H9 (cell line): ENCODE measurements around the gene MX1. TPM values are rescaled to one million over a fixed set of nuclear protein-coding genes. Genes with fewer than 3 reads are reported as not detected.

ENCODE experiments used
- DNase-seq: peaks from one replicate; pipeline ENCODE4 v3.0.0-alpha.2; 2017
- H2AFZ ChIP-seq: one replicate; pipeline ENCODE4 v1.6.1; 2013; ENCODE audit warnings: mild to moderate bottlenecking, low read length, control low read depth, moderate library complexity
- H2AK5ac ChIP-seq: 2 replicates; pipeline ENCODE4 v1.6.1; 2013; ENCODE audit warnings: low read length, control low read depth, mixed read lengths; ENCODE audit not compliant: insufficient read length
- H2BK120ac ChIP-seq: one replicate; pipeline ENCODE4 v1.6.1; 2013; ENCODE audit warnings: low read depth, mild to moderate bottlenecking, low read length, control low read depth, inconsistent platforms; ENCODE audit not compliant: poor library complexity, severe bottlenecking
- H2BK12ac ChIP-seq: 2 replicates; pipeline ENCODE4 v1.6.1; 2013; ENCODE audit warnings: low read length, control low read depth, mixed read lengths, low read depth; ENCODE audit not compliant: insufficient read length
- H2BK15ac ChIP-seq: 2 replicates; pipeline ENCODE4 v1.6.1; 2013; ENCODE audit warnings: low read depth, low read length, control low read depth
- H2BK20ac ChIP-seq: one replicate; pipeline ENCODE4 v1.6.1; 2013; ENCODE audit warnings: low read depth, mild to moderate bottlenecking, low read length, control low read depth, inconsistent platforms; ENCODE audit not compliant: poor library complexity, severe bottlenecking
- H2BK5ac ChIP-seq: 2 replicates; pipeline ENCODE4 v1.6.1; 2013; ENCODE audit warnings: low read length, control low read depth, mixed read lengths; ENCODE audit not compliant: insufficient read length
- H3K14ac ChIP-seq: 2 replicates; pipeline ENCODE4 v1.6.1; 2013; ENCODE audit warnings: low read length, control low read depth; ENCODE audit not compliant: insufficient read depth
- H3K18ac ChIP-seq: 2 replicates; pipeline ENCODE4 v1.6.1; 2013; ENCODE audit warnings: low read depth, mild to moderate bottlenecking, mixed read lengths, low read length, control low read depth; ENCODE audit not compliant: insufficient read length
- H3K23ac ChIP-seq: 2 replicates; pipeline ENCODE4 v1.6.1; 2013; ENCODE audit warnings: low read length, control low read depth, mixed read lengths, low read depth; ENCODE audit not compliant: insufficient read length
- H3K23me2 ChIP-seq: 2 replicates; pipeline ENCODE4 v1.6.1; 2013; ENCODE audit warnings: low read depth, mild to moderate bottlenecking, mixed read lengths, low read length, control low read depth; ENCODE audit not compliant: insufficient read length, poor library complexity, severe bottlenecking
- H3K27ac ChIP-seq: 2 replicates; pipeline ENCODE4 v1.5.1; 2013; ENCODE audit warnings: low read length, control low read depth, mixed read lengths, low read depth; ENCODE audit not compliant: insufficient read length
- H3K27me3 ChIP-seq: 2 replicates; pipeline ENCODE4 v1.6.1; 2013; ENCODE audit warnings: low read length, control low read depth, inconsistent platforms; ENCODE audit not compliant: insufficient read depth
- H3K4ac ChIP-seq: 2 replicates; pipeline ENCODE4 v1.6.1; 2013; ENCODE audit warnings: low read depth, mild to moderate bottlenecking, control low read depth, inconsistent platforms, low read length, moderate library complexity
- H3K4me1 ChIP-seq: 2 replicates; pipeline ENCODE4 v1.6.1; 2013; ENCODE audit warnings: low read length, control low read depth, inconsistent platforms; ENCODE audit not compliant: insufficient read depth
- H3K4me2 ChIP-seq: 2 replicates; pipeline ENCODE4 v1.6.1; 2013; ENCODE audit warnings: low read length, control low read depth, mixed read lengths; ENCODE audit not compliant: insufficient read length, insufficient read depth
- H3K56ac ChIP-seq: 2 replicates; pipeline ENCODE4 v1.6.1; 2013; ENCODE audit warnings: low read depth, mild to moderate bottlenecking, mixed read lengths, low read length, control low read depth; ENCODE audit not compliant: insufficient read length
- H3K79me1 ChIP-seq: 2 replicates; pipeline ENCODE4 v1.6.1; 2013; ENCODE audit warnings: low read depth, mild to moderate bottlenecking, moderate library complexity, low read length, control low read depth, inconsistent platforms; ENCODE audit not compliant: insufficient read depth, poor library complexity, severe bottlenecking
- H3K79me2 ChIP-seq: 2 replicates; pipeline ENCODE4 v1.6.1; 2013; ENCODE audit warnings: low read length, control low read depth, inconsistent platforms; ENCODE audit not compliant: insufficient read depth
- H3K9ac ChIP-seq: 2 replicates; pipeline ENCODE4 v1.6.1; 2013; ENCODE audit warnings: low read length, control low read depth, mixed read lengths; ENCODE audit not compliant: insufficient read length; ENCODE audit errors: extremely low read depth
- H3K9me3 ChIP-seq: one replicate; pipeline ENCODE4 v1.6.1; 2013; ENCODE audit warnings: low read depth, low read length, inconsistent platforms; ENCODE audit not compliant: control insufficient read depth
- H3T11ph ChIP-seq: one replicate; pipeline ENCODE4 v1.6.1; 2013; ENCODE audit warnings: mild to moderate bottlenecking, low read length, control low read depth, inconsistent platforms
- H4K20me1 ChIP-seq: one replicate; pipeline ENCODE4 v1.6.1; 2013; ENCODE audit not compliant: control insufficient read depth, insufficient read length, insufficient read depth
- H4K5ac ChIP-seq: 2 replicates; pipeline ENCODE4 v1.6.1; 2013; ENCODE audit warnings: low read depth, mild to moderate bottlenecking, mixed read lengths, low read length, control low read depth; ENCODE audit not compliant: insufficient read length
- H4K8ac ChIP-seq: replicated peaks from 2 replicates; pipeline ENCODE4 v1.6.1; 2013; ENCODE audit warnings: low read length, control low read depth, mixed read lengths, low read depth; ENCODE audit not compliant: insufficient read length
- H4K91ac ChIP-seq: 2 replicates; pipeline ENCODE4 v1.6.1; 2013; ENCODE audit warnings: low read depth, mild to moderate bottlenecking, moderate library complexity, mixed read lengths, low read length, control low read depth; ENCODE audit not compliant: insufficient read length
- H3K27ac Mint-ChIP-seq, 3 experiments: 2 replicates in 2 of 3; 3 replicates in 1 of 3; pipeline ENCODE4 v1.8.0; 2020 to 2021; ENCODE audit warnings: mixed read lengths in 3 of 3, mild to moderate bottlenecking in 1 of 3, moderate library complexity in 1 of 3
- H3K27me3 Mint-ChIP-seq: 2 replicates; pipeline ENCODE4 v1.8.0; 2021; ENCODE audit warnings: low read depth, mild to moderate bottlenecking, moderate library complexity, mixed read lengths
- H3K36me3 Mint-ChIP-seq, 3 experiments: 2 replicates in 2 of 3; 3 replicates in 1 of 3; pipeline ENCODE4 v1.8.0; 2020 to 2021; ENCODE audit warnings: low read depth in 3 of 3, mixed read lengths in 3 of 3; ENCODE audit not compliant: insufficient read depth in 1 of 3
- H3K4me1 Mint-ChIP-seq, 2 experiments: 2 replicates each; pipeline ENCODE4 v1.8.0; 2020; ENCODE audit warnings: mixed read lengths in 2 of 2
- H3K4me3 Mint-ChIP-seq, 2 experiments: 2 replicates in 1 of 2; 3 replicates in 1 of 2; pipeline ENCODE4 v1.8.0; 2020 to 2021; ENCODE audit warnings: mild to moderate bottlenecking in 2 of 2, mixed read lengths in 2 of 2, moderate library complexity in 1 of 2
- H3K9me3 Mint-ChIP-seq, 2 experiments: 2 replicates in 1 of 2; 3 replicates in 1 of 2; pipeline ENCODE4 v1.8.0; 2020; ENCODE audit warnings: mild to moderate bottlenecking in 2 of 2, mixed read lengths in 2 of 2, moderate library complexity in 1 of 2
- CTCF ChIP-seq: fragments of 200-600 bp; sonication (generic); conservative IDR thresholded peaks from 3 replicates; pipeline ENCODE4 v1.8.0; 2021; ENCODE audit warnings: antibody characterized with exemption, mild to moderate bottlenecking
- WGBS: extraction: QIAGEN DNeasy Blood & Tissue Kit; methylation state at CpG from one replicate; pipeline ENCODE4 v1.1.7; 2013; ENCODE audit warnings: missing lambda C conversion rate, low lambda C conversion rate, mixed read lengths; ENCODE audit not compliant: insufficient read length; ENCODE audit errors: extremely low coverage; 5-methylcytosine and 5-hydroxymethylcytosine counted together
- total RNA-seq: library from RNA; stranded (reverse); gene quantifications from 2 replicates; pipeline ENCODE4 v1.2.1, GENCODE V29; 2021

Gene MX1
- total RNA-seq, 1 experiment from 2014 or later: 6.3 TPM

DNA sequence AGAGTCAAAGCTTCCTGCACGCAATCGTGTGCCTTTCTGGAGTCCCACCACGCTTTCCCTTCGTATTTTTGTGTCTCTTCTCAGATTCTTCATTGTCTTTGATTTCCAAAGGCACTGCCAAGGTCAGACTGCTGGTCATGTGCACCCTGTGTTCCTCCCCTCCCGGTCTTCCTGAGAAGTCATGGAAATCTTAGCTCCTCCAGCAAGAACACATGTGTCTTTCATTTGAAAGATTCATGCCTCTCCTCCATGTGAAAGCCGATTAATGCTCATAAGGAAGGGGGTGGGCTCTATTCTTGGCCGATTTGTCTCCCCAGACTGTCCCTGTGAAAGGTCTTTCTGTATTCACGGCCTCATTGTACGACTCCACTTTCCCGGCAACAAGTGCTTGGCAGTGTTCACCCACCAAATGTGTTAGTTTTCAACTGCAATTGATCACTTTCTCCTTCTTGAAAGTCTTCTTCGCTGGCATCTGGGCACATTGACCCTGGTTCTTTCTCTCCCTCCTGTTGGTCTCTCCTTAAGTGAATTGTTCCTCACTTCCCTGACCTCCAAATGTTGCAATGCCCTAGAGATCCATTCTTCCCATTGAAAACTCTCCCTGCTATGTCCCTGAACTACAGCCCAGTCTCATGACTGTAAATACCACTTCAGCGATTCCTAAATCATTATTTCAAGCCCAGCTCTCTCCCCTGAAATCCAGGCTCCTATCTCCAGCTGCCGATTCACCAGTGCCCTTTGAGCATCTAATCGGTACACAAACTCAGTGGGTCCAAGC is 38.8 kb upstream of the MX1 start:
- H2BK5ac ChIP-seq: no peak overlapping the region
- H3K18ac ChIP-seq: no peak overlapping the region
- Mint-ChIP-seq H3K27ac (no peak overlapping the region), H3K36me3 (peaks cover 0 to 13% (median 0%) of the 10 kb centered on the region in 3 experiments; a peak in 2 of 7 replicates), H3K4me3 (no peak overlapping the region), H3K9me3 (peaks cover 0 to 6% of the 10 kb centered on the region in 2 experiments; a peak in 2 of 5 replicates), H3K27me3 (peaks cover 2% of the 10 kb centered on the region), H3K4me1 (peaks cover under 1 to 3% of the 10 kb centered on the region in 2 experiments; a peak in 2 of 4 replicates)
- no peak overlapping the region for H4K5ac ChIP-seq
- H3K23ac ChIP-seq: no peak overlapping the region
- no peak for TF ChIP-seq CTCF
- no peak overlapping the region for H2BK20ac ChIP-seq
- no CpG with 5 or more reads among the region's 14 CpGs for WGBS
- H3K4me2 ChIP-seq: no peak overlapping the region
- no peak overlapping the region for H3K9ac ChIP-seq
- no peak for DNase-seq
- no peak overlapping the region for H2BK12ac ChIP-seq
- no peaks in the 10 kb centered on the region for H3K79me1 ChIP-seq
- no peak overlapping the region for H4K8ac ChIP-seq
- H3K79me2 ChIP-seq: no peaks in the 10 kb centered on the region
- H3K4me1 ChIP-seq: no peaks in the 10 kb centered on the region
- H3K27ac ChIP-seq: no peak overlapping the region
- H3K56ac ChIP-seq: no peak overlapping the region
- H4K91ac ChIP-seq: no peak overlapping the region
- H2AK5ac ChIP-seq: no peak overlapping the region
- no peaks in the 10 kb centered on the region for H3K9me3 ChIP-seq
- no peaks in the 10 kb centered on the region for H3K27me3 ChIP-seq
- H2BK120ac ChIP-seq: no peak overlapping the region
- no peak overlapping the region for H3T11ph ChIP-seq
- H2AFZ ChIP-seq: no peak overlapping the region
- H3K23me2 ChIP-seq: no peaks in the 10 kb centered on the region
- no peak overlapping the region for H2BK15ac ChIP-seq
- no peak overlapping the region for H3K4ac ChIP-seq
- H4K20me1 ChIP-seq: no peaks in the 10 kb centered on the region
- no peak overlapping the region for H3K14ac ChIP-seq
